GM12891 (cell line): Measurements from ENCODE around the gene TNPO2.

ENCODE experiments used
- POLR2A ChIP-seq: IDR thresholded peaks from 2 replicates; pipeline ENCODE4 v1.6.1; 2011; ENCODE audit warnings: low read depth, low read length, control low read depth
- POLR2AphosphoS5 ChIP-seq: IDR thresholded peaks from 2 replicates; pipeline ENCODE4 v1.6.1; 2011; ENCODE audit warnings: low read depth, low read length, control low read depth
- POU2F2 ChIP-seq: IDR thresholded peaks from 2 replicates; pipeline ENCODE4 v1.6.1; 2011; ENCODE audit warnings: low read depth, mild to moderate bottlenecking, control low read depth, low read length, moderate library complexity
- SPI1 ChIP-seq: IDR thresholded peaks from 2 replicates; pipeline ENCODE4 v1.6.1; 2011; ENCODE audit warnings: low read depth, low read length, control low read depth
- TAF1 ChIP-seq: IDR thresholded peaks from 2 replicates; pipeline ENCODE4 v1.6.1; 2011; ENCODE audit warnings: low read depth, low read length, control low read depth

DNA sequence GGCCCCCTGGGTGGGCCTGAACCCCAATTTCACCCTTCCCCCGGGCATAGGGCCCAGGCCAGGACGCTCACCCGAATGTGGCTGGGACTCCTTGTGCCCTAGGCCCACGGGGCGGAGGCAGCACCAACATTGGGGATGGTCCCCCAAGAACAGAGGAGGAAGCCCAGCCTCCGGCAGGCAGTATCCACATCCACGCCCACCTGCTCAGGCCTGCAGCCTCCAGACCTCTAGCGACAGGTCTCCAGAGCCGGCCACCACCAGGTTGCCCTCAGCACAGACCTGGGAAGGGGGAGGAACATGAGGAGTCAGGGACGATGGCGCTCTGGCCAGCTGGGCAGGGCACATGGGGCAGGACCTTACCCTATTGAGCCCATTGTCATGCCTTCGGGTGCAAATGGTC is 34.7 kb downstream of the TNPO2 start:
- TF ChIP-seq POLR2A (no peak), POLR2AphosphoS5 (no peak), TAF1 (no peak), SPI1 (no peak), POU2F2 (no peak)
